Activated CD4-positive, alpha-beta T cell treated with anti-CD3 and anti-CD28 coated beads for 1 hour (primary cell): ENCODE measurements around the gene EPO.

Source experiments
- DNase-seq: peaks from one replicate; pipeline ENCODE4 v3.0.0-alpha.2; 2020

The EPO gene

GRCh38 chr7:100720279-100720670, at the start of gene EPO:
Gene EPO (plus strand): TSS chr7:100720468. CDS start chr7:100720981, 513 bp downstream.
- no peak for DNase-seq

- no peak for DNase-seq
Measured at GRCh38 chr7:100671353-100672327, 48.6 kb upstream of the EPO start.

DNA sequence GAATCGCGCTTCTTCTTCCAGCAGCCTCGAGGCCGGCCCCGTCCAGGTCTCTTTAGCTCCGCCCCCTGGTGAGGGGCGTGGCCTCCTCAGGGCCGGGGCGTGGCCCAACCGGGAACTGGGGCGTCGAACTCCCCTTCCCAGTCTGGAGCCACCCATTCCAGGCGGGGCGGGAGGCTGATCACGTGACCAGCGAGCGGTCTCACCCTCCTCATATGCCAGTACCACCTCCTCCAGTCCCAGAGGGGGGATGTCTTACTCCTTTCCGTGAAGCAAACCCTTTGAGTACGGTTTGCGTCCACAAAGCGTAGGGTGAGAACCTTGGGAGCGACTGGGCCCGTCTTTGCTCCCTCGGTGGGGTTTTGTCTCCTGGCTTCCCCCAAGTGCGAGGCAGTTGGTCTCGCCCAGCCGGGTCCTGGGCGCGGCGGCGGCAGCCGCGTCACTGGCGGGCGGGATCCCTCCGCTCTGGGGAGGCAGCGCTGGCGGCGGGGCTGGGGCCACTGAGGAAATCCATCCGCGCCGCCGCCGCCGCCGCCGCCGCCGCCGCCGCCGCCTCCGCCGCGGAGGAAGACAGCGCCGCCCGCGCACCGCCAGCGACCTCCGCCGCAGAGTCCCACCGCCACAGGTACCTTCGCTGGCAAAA, 46.8 kb upstream of the EPO start, which contains the start of gene GNB2:
GNB2 (plus strand) TSS at position 439 of the 640 bp plus-strand sequence. CDS start 2,526 bp downstream, outside the sequence.
- peak; percentile 97 for DNase-seq

GRCh38 chr7:100673942-100674410, 46.3 kb upstream of the EPO start:
- DNase-seq: no peak

GRCh38 chr7:100674411-100675104, 45.7 kb upstream of the EPO start:
- DNase-seq: no peak

GRCh38 chr7:100675105-100675451, 45.2 kb upstream of the EPO start:
- no peak for DNase-seq

DNA sequence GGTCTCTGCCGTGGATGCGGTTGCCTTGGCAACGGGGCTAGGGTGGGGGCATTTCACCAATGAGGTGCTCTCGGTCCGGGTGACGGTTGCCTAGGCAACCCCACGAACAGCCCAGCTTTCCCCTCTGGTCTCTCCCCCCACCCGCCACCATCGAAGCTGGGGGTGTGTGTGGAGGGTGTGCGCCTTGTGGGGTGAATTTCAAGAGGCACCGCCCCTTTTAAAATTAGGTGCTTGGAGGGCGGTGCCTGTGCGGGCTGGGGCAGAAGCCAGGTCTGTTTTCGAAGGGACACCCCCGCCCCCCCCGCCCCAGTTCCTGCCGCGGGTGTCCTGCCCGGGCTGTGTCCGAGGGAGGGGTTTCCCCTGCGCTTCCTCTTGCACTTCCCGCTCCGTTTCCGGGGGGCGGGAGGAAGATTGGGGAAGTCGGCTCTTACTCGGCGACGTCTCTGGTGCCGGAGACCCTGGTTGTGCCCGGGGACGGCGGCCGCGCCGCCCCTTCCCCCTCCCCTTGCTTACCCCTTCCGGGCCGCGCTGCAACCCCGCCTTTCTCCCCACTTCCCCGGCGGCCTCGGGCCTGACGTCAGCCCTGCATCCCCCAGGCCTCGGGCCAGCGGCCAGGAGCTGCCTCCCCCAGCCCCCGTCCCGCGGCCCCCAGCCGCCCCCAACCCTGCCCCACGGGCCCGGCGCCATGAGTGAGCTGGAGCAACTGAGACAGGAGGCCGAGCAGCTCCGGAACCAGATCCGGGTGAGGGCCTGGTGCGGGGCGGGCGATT, 44.5 kb upstream of the EPO start:
- DNase-seq: peak; percentile 75

- DNase-seq: no peak
Measured at GRCh38 chr7:100676501-100677306, 43.6 kb upstream of the EPO start.

GRCh38 chr7:100677308-100678267, 42.7 kb upstream of the EPO start:
- no peak for DNase-seq

GRCh38 chr7:100678291-100678984, 41.8 kb upstream of the EPO start:
- DNase-seq: no peak

GRCh38 chr7:100679129-100679926, 40.9 kb upstream of the EPO start:
- no peak for DNase-seq

DNA sequence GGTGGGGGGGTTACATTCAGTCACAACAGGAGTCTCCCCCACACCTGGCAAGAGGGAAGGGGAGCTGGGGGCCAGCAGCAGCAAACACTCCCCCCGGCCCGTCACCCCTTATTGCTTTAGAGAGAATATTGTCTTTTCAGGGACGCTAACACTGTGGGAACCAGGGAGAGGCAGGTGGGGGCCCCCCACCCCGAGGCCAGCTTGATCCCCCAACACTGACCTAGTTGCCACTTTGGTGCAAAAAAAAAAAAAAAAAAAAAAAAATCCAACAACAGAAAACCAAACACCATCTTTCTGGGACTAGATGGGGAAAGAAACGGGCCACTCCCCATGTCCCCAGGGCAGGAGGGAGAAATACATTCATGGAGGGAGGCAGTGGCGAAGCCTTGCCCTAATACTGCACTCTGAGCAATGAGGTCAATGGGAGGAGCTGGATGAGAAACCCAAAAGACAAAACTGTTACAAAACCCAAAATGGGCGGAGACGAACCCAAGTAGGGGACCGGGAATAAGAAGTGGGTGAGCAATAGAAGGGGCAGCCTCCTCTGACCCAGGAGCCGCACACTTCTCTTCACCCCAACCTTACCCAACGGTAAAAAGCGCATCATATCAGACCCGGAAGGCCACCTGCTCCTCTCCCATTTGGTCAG, 40.2 kb upstream of the EPO start:
- no peak for DNase-seq

GRCh38 chr7:100680576-100681271, 39.5 kb upstream of the EPO start:
- DNase-seq: no peak

- DNase-seq: no peak
Measured at GRCh38 chr7:100681491-100682227, 38.6 kb upstream of the EPO start.

DNA sequence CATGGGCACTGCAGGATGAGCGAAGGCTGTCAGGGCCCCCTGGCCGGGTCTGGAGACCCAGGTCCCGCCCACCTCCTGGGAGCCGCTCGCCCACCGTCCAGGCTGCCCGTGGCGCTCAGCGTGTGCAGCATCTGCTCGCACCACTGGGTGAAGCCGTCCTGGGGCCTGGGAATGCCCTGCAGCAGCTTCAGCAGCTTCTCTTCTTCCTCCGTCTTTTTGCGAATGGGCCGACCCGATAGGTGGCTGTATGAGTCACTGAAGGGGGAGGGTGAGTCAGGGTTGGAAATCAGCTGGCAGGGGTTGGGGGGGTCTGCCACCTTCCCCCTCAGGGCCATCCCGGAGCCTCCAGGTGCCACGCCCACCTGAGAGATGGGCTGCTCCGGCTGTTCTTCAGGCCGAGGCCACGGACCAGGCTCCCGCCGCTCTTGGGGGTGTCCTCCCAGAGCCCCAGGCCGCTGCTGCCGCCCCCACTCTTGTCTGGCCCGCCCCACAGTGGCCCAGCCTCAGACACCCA, 38.0 kb upstream of the EPO start:
- DNase-seq: no peak

- DNase-seq: no peak
Measured at GRCh38 chr7:100682991-100683658, 37.1 kb upstream of the EPO start.
